Activated CD4-positive, alpha-beta T cell treated with anti-CD3 and anti-CD28 coated beads for 36 hours (primary cell): ENCODE results near the gene RAB8B. TPM values are rescaled to one million over a fixed set of nuclear protein-coding genes. Genes with fewer than 3 reads are reported as not detected.

Experiments used
- ATAC-seq: fragments of 200-7000 bp; cut with Tn5 transposase; one replicate; pipeline ENCODE4 v1.10.0; 2021; ENCODE audit warnings: mild to moderate bottlenecking, moderate library complexity
- CTCF ChIA-PET: fragments of 350-600 bp; sonication (Branson Sonifier 250); formaldehyde crosslinking; loops from one replicate; lab custom pipeline; 2021; ENCODE audit warnings: antibody characterized with exemption; lab: Charles Lee
- POLR2A ChIA-PET: fragments of 350-600 bp; sonication (Branson Sonifier 250); formaldehyde crosslinking; loops from one replicate; lab custom pipeline; 2021; ENCODE audit warnings: antibody characterized with exemption, inconsistent platforms; lab: Charles Lee
- DNase-seq: peaks from one replicate; pipeline ENCODE4 v3.0.0-alpha.2; 2020
- H3K27ac Mint-ChIP-seq: one replicate; pipeline ENCODE4 v1.8.0; 2021; ENCODE audit warnings: mixed read lengths
- H3K27me3 Mint-ChIP-seq: one replicate; pipeline ENCODE4 v1.8.0; 2021; ENCODE audit warnings: mixed read lengths
- H3K36me3 Mint-ChIP-seq: one replicate; pipeline ENCODE4 v1.8.0; 2021; ENCODE audit warnings: low read depth, mixed read lengths
- H3K4me1 Mint-ChIP-seq: one replicate; pipeline ENCODE4 v1.8.0; 2021; ENCODE audit warnings: mixed read lengths
- H3K4me3 Mint-ChIP-seq: one replicate; pipeline ENCODE4 v1.8.0; 2021; ENCODE audit warnings: mild to moderate bottlenecking, moderate library complexity, mixed read lengths
- H3K9me3 Mint-ChIP-seq: one replicate; pipeline ENCODE4 v1.8.0; 2021; ENCODE audit warnings: low read depth, mixed read lengths
- intact Hi-C, 2 experiments: fragments of 100-400 bp; cut with DNase I in 1 of 2; cut with micrococcal nuclease in 1 of 2; formaldehyde crosslinking; loops; one replicate each; pipeline versions ENCODE4 v1.14.2 to v1.15.1; 2022 to 2024; cut with DNase I, micrococcal nuclease
- total RNA-seq, 2 experiments: library from RNA; stranded (reverse); gene quantifications; one replicate each; pipeline ENCODE4 v1.2.3, GENCODE V29; 2021

RAB8B gene
- total RNA-seq, 2 experiments from 2014 or later: 147 to 260 TPM

DNA sequence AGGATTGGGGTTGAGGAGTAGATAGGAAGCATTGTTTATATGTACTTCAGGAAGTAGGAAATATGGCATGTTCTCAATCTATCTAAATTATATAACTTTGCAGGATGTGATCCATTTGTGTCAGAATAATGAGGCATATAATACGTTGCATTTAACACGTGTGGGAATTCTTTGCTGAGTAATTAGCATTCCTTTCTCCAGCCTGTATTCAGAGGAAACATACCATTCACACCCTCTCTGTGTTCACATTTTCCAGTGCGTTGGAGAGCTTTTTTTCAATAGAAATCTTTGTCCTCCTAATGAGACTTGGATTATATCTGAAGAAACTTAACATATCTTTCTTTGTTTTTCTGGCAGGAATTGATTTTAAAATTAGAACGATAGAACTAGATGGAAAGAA lies 55.0 kb downstream of the RAB8B start:
- Mint-ChIP-seq H3K9me3 (peaks cover 1% of the 10 kb centered on the region), H3K4me1 (peaks cover 62% of the 10 kb centered on the region), H3K27ac (peak overlapping the region; percentile 79), H3K27me3 (no peaks in the 10 kb centered on the region), H3K36me3 (peaks cover 71% of the 10 kb centered on the region), H3K4me3 (no peak overlapping the region)
- intact Hi-C loops: no loop called here
- ATAC-seq: no peak
- ChIA-PET CTCF (interaction anchor here (0.9 to 4.4 kb wide), 4 partner anchors 8 to 197 kb away, joined by 3 to 20 read pairs (median 4); no protein-coding TSS in a partner anchor), POLR2A (no interaction called here)
- no peak for DNase-seq

DNA sequence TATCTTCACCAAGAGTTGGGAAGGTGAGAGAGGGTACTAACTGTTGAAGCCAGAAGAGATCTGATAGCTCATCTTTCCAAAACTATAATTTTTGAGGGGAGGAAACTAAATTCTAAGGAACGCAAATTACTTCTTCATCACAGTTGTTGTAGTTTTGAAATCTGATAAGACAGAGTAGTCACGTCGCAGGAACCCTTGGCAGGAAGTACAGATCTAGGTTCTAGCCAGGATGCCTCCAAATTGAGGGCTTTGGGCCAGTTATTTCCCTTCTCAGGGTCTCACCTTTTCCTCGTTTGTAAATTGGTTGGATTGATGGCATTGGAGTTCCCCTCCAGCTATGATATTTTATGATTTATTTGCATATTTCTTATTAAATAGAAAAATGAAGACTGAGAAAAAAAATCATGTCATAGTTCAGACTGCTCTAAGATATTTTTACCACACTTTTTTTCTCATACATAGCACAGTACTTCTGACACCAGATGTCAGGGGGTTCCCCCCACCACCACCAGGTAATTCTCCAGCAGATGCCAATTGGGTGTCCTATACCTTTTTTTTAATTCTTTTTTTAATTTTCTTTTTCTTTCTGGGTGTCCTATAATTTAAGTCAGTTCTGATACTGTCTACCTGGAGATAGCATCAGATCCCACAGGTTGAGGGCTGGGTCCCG lies 55.7 kb downstream of the RAB8B start:
- Mint-ChIP-seq H3K27me3 (no peaks in the 10 kb centered on the region), H3K9me3 (peaks cover 1% of the 10 kb centered on the region), H3K27ac (peak overlapping the region; percentile 79), H3K4me1 (peaks cover 59% of the 10 kb centered on the region), H3K4me3 (no peak overlapping the region), H3K36me3 (peaks cover 70% of the 10 kb centered on the region)
- ATAC-seq: peak; percentile 62
- intact Hi-C loops: no loop called here
- CTCF ChIA-PET: interaction anchor here (0.9 to 4.4 kb wide), 3 partner anchors 13 to 198 kb away, joined by 3 to 20 read pairs (median 5); no protein-coding TSS in a partner anchor
- no peak for DNase-seq
- POLR2A ChIA-PET: no interaction called here

DNA sequence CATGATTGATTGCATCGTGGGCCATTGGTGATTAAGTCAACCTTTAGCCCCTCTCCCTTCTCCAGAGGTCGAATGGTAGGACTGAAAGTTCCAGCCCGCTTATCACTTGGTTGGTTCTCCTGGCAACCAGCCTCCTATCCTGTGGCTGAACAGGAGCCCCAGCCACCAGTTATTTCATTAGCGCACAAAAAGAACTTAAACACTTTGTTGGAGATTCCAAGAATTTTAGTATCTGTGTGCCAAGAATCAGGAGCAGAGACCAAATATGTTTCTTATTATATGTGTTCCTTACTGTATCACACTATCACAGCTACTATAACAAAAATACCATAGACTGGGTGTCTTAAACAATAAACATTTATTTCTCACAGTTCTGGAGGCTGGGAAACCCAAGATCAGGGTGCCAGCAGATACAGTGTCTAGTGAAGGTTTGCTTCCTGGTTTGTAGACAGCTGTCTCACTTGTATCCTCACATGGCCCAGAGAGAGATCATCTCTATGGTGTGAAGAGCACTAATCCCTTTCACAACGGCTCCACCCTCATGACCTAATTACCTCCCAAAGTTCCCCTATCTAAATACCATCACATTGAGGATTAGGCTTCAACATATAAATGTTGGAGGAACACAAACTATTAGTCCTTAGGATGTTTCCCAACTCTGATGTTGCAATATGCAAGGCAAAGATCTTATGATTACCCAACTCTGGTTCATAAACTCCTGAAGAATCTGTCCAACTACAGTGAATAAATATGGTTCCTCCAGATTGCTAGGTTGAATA lies 57.5 kb downstream of the RAB8B start:
- H3K4me1 Mint-ChIP-seq: peaks cover 50% of the 10 kb centered on the region
- intact Hi-C loops: no loop called here
- POLR2A ChIA-PET: interaction anchor here (0.7 kb wide), 1 partner anchor 74 kb away, joined by 3 read pairs; no protein-coding TSS in a partner anchor

DNA sequence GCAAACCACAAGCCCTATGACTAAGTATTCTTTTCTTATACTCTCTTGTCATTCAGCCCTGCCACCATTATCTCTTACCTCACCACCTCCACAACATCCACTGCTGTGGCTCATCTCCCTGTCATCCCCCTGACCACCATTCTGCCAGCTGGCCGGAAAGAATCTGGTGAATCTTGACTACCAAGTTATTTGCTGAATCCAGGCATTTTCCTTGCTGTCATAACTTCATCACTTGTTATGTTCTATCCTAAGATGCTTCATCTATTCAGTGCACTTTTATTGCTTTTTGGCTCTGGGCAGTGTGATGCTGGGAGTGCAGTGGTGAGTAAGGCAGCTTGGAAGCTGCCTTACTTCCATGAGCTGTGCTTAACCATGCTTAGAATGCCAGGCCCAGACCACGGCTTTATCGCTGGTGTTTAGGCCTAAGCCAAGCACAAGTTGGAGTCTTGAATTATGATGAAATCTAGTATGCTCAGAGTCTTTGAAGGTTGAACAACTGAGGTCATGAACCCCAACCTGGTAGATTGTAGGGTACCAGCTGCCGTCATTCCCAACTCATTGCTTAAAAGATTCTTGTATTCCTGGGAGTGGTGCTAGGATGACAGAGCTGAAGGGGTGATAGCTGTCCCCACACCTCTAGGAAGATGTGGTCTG lies 61.0 kb downstream of the RAB8B start:
- intact Hi-C loops: no loop called here
- H3K27me3 Mint-ChIP-seq: no peaks in the 10 kb centered on the region
- CTCF ChIA-PET: no interaction called here
- H3K9me3 Mint-ChIP-seq: no peaks in the 10 kb centered on the region
- ATAC-seq: no peak
- peaks cover 33% of the 10 kb centered on the region for H3K4me1 Mint-ChIP-seq
- no peak overlapping the region for H3K4me3 Mint-ChIP-seq
- POLR2A ChIA-PET: no interaction called here
- no peak overlapping the region for H3K27ac Mint-ChIP-seq
- DNase-seq: no peak
- peaks cover 67% of the 10 kb centered on the region for H3K36me3 Mint-ChIP-seq

More for the DNA sequence above, 57.5 kb downstream of the RAB8B start:
- Mint-ChIP-seq H3K4me3 (no peak overlapping the region), H3K27me3 (no peaks in the 10 kb centered on the region), H3K9me3 (no peaks in the 10 kb centered on the region), H3K27ac (no peak overlapping the region), H3K36me3 (peaks cover 76% of the 10 kb centered on the region)
- CTCF ChIA-PET: interaction anchor here (0.9 to 4.4 kb wide), 3 partner anchors 8 to 15 kb away, joined by 3 to 20 read pairs (median 5); no protein-coding TSS in a partner anchor
- no peak for DNase-seq
- no peak for ATAC-seq

GRCh38 chr15:63251701-63252100 lies 62.3 kb downstream of the RAB8B start:
- POLR2A ChIA-PET: no interaction called here
- ATAC-seq (no peak), DNase-seq (no peak)
- Mint-ChIP-seq H3K27ac (no peak overlapping the region), H3K4me1 (peaks cover 34% of the 10 kb centered on the region), H3K9me3 (no peaks in the 10 kb centered on the region), H3K4me3 (no peak overlapping the region), H3K27me3 (no peaks in the 10 kb centered on the region), H3K36me3 (peaks cover 63% of the 10 kb centered on the region)
- CTCF ChIA-PET: interaction anchor here (0.6 kb wide), 1 partner anchor 13 kb away, joined by 3 read pairs; no protein-coding TSS in a partner anchor
- intact Hi-C loops: no loop called here

DNA sequence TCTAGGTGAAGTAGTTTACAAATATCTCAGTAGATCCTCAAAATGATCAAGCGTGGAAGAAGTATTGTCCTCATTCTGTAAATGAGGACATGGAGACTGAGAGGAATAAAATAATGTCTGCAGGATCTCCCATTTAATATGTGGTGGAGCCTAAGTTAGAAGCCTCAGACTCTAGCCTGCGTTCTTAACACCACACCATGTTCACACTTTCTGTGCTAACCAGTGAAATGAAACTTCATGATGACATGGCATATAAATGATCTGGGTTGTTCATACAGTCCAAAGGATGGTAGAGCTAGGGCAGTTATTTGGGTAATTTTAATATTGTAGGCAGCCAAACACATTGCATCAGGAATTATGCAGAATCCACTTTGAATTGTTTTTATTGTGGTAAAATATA lies 62.9 kb downstream of the RAB8B start:
- DNase-seq: no peak
- ChIA-PET POLR2A (no interaction called here), CTCF (interaction anchor here (0.6 to 1.5 kb wide), 2 partner anchors 9 to 13 kb away, joined by 3 to 4 read pairs; no protein-coding TSS in a partner anchor)
- Mint-ChIP-seq H3K9me3 (no peaks in the 10 kb centered on the region), H3K4me3 (no peak overlapping the region), H3K4me1 (peaks cover 30% of the 10 kb centered on the region), H3K27me3 (no peaks in the 10 kb centered on the region), H3K36me3 (peaks cover 57% of the 10 kb centered on the region), H3K27ac (peak overlapping the region; percentile 10)
- no peak for ATAC-seq
- intact Hi-C loops: no loop called here

GRCh38 chr15:63254991-63255390 lies 65.6 kb downstream of the RAB8B start:
- Mint-ChIP-seq H3K9me3 (no peaks in the 10 kb centered on the region), H3K4me1 (peaks cover 32% of the 10 kb centered on the region), H3K4me3 (no peak overlapping the region), H3K27me3 (no peaks in the 10 kb centered on the region), H3K36me3 (peaks cover 58% of the 10 kb centered on the region), H3K27ac (no peak overlapping the region)
- ChIA-PET CTCF (interaction anchor here (2.3 kb wide), 1 partner anchor 12 kb away, joined by 7 read pairs; no protein-coding TSS in a partner anchor), POLR2A (interaction anchor here (0.5 kb wide), 1 partner anchor 74 kb away, joined by 3 read pairs; no protein-coding TSS in a partner anchor)
- intact Hi-C loops: no loop called here
- ATAC-seq (no peak), DNase-seq (no peak)

- H3K27me3 Mint-ChIP-seq: no peaks in the 10 kb centered on the region
- peaks cover 56% of the 10 kb centered on the region for H3K36me3 Mint-ChIP-seq
- ChIA-PET POLR2A (no interaction called here), CTCF (interaction anchor here (0.8 to 2.3 kb wide), 3 partner anchors 13 to 208 kb away, joined by 3 to 7 read pairs (median 7); no protein-coding TSS in a partner anchor)
- no peak for DNase-seq
- peaks cover 27% of the 10 kb centered on the region for H3K4me1 Mint-ChIP-seq
- no peak for ATAC-seq
- no peak overlapping the region for H3K4me3 Mint-ChIP-seq
- no peak overlapping the region for H3K27ac Mint-ChIP-seq
- intact Hi-C loops: no loop called here
- H3K9me3 Mint-ChIP-seq: no peaks in the 10 kb centered on the region
These were observed 66.1 kb downstream of the RAB8B start for GRCh38 chr15:63255489-63255990.

- Mint-ChIP-seq H3K27ac (no peak overlapping the region), H3K27me3 (no peaks in the 10 kb centered on the region), H3K4me3 (no peak overlapping the region), H3K36me3 (peaks cover 58% of the 10 kb centered on the region), H3K4me1 (peaks cover 27% of the 10 kb centered on the region), H3K9me3 (no peaks in the 10 kb centered on the region)
- DNase-seq (no peak), ATAC-seq (no peak)
- ChIA-PET POLR2A (no interaction called here), CTCF (interaction anchor here (1.7 kb wide), 1 partner anchor 209 kb away, joined by 7 read pairs; no protein-coding TSS in a partner anchor)
- intact Hi-C loops: no loop called here
These were observed 67.2 kb downstream of the RAB8B start for GRCh38 chr15:63256433-63257274.

DNA sequence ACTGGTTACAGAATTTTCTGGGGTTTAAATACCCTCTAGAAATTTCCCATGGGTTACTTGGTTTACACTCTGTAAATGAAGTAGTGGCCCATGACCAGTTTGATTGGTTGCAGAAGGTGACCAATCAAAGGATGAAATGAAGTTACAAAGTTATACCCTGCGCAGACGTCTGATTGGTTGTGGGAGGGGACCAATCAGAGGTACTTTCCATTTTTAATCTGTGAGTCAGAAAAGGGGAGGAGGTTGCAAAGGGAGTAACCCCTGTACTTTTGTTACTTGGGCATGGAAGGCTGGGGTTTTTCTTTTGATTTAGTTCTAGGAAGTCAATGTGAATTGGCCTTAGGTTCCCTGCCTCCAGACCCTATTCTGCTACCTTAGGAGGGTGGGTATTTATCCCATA lies 69.3 kb downstream of the RAB8B start:
- no peak overlapping the region for H3K27ac Mint-ChIP-seq
- CTCF ChIA-PET: interaction anchor here (1.1 kb wide), 1 partner anchor 13 kb away, joined by 4 read pairs; no protein-coding TSS in a partner anchor
- ATAC-seq: peak; percentile 88

More for the DNA sequence above, 69.3 kb downstream of the RAB8B start:
- POLR2A ChIA-PET: no interaction called here
- Mint-ChIP-seq H3K27me3 (no peaks in the 10 kb centered on the region), H3K4me1 (peaks cover 21% of the 10 kb centered on the region), H3K9me3 (no peaks in the 10 kb centered on the region), H3K4me3 (no peak overlapping the region), H3K36me3 (peaks cover 64% of the 10 kb centered on the region)
- DNase-seq: peak; percentile 33
- intact Hi-C loops: no loop called here
